Transverse colon (tissue), 4 donors: ENCODE measurements around the gene OAF. TPM values are rescaled to one million over a fixed set of nuclear protein-coding genes. Genes with fewer than 3 reads are reported as not detected.

Experiments used
- DNase-seq: peaks from one replicate; pipeline ENCODE4 v3.0.0-alpha.2; 2019
- H3K27ac ChIP-seq, 4 donors: fragments of 200-600 bp; sonication (generic); 2 replicates each; pipeline ENCODE4 v1.5.1; 2016 to 2018; ENCODE audit warnings: inconsistent platforms in 4 of 4
- H3K27me3 ChIP-seq: fragments of 200-600 bp; sonication (generic); 2 replicates; pipeline ENCODE4 v1.5.1; 2017; ENCODE audit warnings: inconsistent platforms
- H3K36me3 ChIP-seq, 4 donors: fragments of 200-600 bp; sonication (generic); 2 replicates each; pipeline ENCODE4 v1.5.1; 2017 to 2019; ENCODE audit warnings: inconsistent platforms in 4 of 4
- H3K4me1 ChIP-seq, 4 donors: fragments of 200-600 bp; sonication (generic); 2 replicates each; pipeline ENCODE4 v1.5.1; 2017 to 2020; ENCODE audit warnings: inconsistent platforms in 4 of 4
- H3K4me3 ChIP-seq, 4 donors: fragments of 200-600 bp; sonication (generic); 1 replicate in 1 of 4; 2 replicates in 3 of 4; pipeline versions ENCODE4 v1.5.1 to v1.6.1; 2017 to 2019; ENCODE audit warnings: inconsistent platforms in 4 of 4
- H3K9me3 ChIP-seq, 2 donors: fragments of 200-600 bp; sonication (generic); 2 replicates each; pipeline ENCODE4 v1.5.1; 2017 to 2019; ENCODE audit warnings: inconsistent platforms in 2 of 2
- EP300 ChIP-seq: sonication (generic); formaldehyde crosslinking; IDR thresholded peaks from one replicate; pipeline ENCODE4 v1.6.1; 2017; ENCODE audit warnings: antibody characterized with exemption, low read depth
- POLR2A ChIP-seq: fragments of 450-650 bp; IDR thresholded peaks from one replicate; pipeline ENCODE4 v1.6.1; 2016; ENCODE audit warnings: antibody characterized with exemption, mild to moderate bottlenecking, moderate library complexity
- POLR2AphosphoS5 ChIP-seq, 3 donors: sonication (generic); formaldehyde crosslinking; IDR thresholded peaks; one replicate each; pipeline ENCODE4 v1.6.1; 2016; ENCODE audit warnings: antibody characterized with exemption in 3 of 3
- WGBS, 2 donors: methylation state at CpG; one replicate each; pipeline ENCODE4 v1.1.5; 2018; ENCODE audit warnings: low coverage in 1 of 2; 5-methylcytosine and 5-hydroxymethylcytosine counted together
- in situ Hi-C, 4 donors: fragments of 200-750 bp; cut with MboI; loops; one replicate each; pipeline versions ENCODE4 v1.15.0 to v1.15.1; 2017; ENCODE audit warnings: low sequenced_read_pairs in 3 of 4, low pct_ligation_motif_present in 1 of 4, low pct_unique_long_range_greater_than_20kb in 1 of 4
- intact Hi-C: fragments of 100-400 bp; cut with DNase I; formaldehyde crosslinking; loops from one replicate; pipeline ENCODE4 v1.15.1; 2023; ENCODE audit warnings: low total_unique reads
- total RNA-seq, 4 donors: library from RNA; depleted of rRNA; stranded (reverse); fragments of >200 nt; gene quantifications; one replicate each; pipeline ENCODE4 v1.1.0, GENCODE V29; 2016
- TF ChIP-seq, protein P1 (sequence below), 5 experiments: fragments of 200-600 bp in 3 of 5; fragments of 450-650 bp in 2 of 5; sonication (generic) in 3 of 5; IDR thresholded peaks; 1 replicate in 2 of 5; 2 replicates in 3 of 5; pipeline ENCODE4 v1.5.1; 2016 to 2017; ENCODE audit warnings: antibody characterized with exemption in 5 of 5, inconsistent platforms in 3 of 5, mild to moderate bottlenecking in 2 of 5, moderate library complexity in 1 of 5

OAF gene
- total RNA-seq, 4 donors from 2014 or later = 78.8 to 553 (median 287) TPM

DNA sequence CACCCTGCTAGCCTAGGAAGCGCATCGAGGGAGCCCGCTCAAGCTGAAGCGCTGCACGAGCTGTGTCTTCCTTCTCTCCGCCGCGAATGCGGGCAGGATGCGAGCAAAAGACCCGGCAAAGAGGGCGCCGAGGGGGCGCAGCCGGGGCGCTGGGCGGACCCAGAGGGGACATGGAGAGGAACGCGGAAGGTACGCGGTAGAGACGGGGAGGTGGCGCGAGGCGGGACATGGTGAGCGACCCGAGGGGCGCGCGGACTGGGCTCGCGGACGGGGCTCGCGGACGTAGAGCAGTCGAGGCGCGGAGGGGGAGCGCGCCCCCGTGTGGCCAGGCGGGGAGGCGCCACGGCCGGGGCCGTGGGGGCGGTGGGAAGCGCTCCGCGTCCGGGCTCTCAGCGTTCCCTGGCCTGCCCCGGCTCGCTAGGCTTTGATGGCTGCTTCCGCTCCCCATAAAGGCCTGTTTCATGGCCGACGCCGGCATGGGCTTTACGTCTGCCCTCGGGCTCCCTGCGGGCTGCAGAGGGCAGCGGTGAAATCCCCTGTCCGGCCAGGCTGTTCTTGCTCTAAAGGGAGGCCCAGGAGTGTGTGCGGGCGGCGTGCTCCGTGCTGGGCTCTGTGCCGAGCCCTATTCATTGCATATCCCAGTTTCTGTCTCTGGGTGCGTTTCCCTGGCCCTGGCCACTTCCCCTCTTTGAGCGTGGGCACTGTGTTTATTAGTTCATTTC, 41.7 kb upstream of the OAF start:
- DNase-seq = peak; percentile 70
- TF ChIP-seq, protein P1, sequence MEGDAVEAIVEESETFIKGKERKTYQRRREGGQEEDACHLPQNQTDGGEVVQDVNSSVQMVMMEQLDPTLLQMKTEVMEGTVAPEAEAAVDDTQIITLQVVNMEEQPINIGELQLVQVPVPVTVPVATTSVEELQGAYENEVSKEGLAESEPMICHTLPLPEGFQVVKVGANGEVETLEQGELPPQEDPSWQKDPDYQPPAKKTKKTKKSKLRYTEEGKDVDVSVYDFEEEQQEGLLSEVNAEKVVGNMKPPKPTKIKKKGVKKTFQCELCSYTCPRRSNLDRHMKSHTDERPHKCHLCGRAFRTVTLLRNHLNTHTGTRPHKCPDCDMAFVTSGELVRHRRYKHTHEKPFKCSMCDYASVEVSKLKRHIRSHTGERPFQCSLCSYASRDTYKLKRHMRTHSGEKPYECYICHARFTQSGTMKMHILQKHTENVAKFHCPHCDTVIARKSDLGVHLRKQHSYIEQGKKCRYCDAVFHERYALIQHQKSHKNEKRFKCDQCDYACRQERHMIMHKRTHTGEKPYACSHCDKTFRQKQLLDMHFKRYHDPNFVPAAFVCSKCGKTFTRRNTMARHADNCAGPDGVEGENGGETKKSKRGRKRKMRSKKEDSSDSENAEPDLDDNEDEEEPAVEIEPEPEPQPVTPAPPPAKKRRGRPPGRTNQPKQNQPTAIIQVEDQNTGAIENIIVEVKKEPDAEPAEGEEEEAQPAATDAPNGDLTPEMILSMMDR (IDR thresholded peaks at IDR 0.05) = peak; percentile 51 to 99 (median 90)
- TF ChIP-seq POLR2AphosphoS5 (IDR thresholded peaks at IDR 0.05) (peak in 1 of 3 donors; percentile 17), EP300 (no peak), POLR2A (peak; percentile 16)
- Histone ChIP-seq H3K4me1 (peaks cover 6 to 22% (median 17%) of the 10 kb centered on the region in 4 donors), H3K4me3 (peak overlapping the region; percentile 35 to 58 (median 44)), H3K27ac (peak overlapping the region in 2 of 4 donors; percentile 26 to 30), H3K27me3 (peaks cover 57% of the 10 kb centered on the region), H3K9me3 (no peaks in the 10 kb centered on the region), H3K36me3 (no peaks in the 10 kb centered on the region)
- in situ Hi-C loops (no loop called here), intact Hi-C loops (no loop called here)
- WGBS, 2 donors = 2% methylated on average over 60 of the region's 71 CpGs; no CpG with 5 or more reads in 1 of the 2 donors

DNA sequence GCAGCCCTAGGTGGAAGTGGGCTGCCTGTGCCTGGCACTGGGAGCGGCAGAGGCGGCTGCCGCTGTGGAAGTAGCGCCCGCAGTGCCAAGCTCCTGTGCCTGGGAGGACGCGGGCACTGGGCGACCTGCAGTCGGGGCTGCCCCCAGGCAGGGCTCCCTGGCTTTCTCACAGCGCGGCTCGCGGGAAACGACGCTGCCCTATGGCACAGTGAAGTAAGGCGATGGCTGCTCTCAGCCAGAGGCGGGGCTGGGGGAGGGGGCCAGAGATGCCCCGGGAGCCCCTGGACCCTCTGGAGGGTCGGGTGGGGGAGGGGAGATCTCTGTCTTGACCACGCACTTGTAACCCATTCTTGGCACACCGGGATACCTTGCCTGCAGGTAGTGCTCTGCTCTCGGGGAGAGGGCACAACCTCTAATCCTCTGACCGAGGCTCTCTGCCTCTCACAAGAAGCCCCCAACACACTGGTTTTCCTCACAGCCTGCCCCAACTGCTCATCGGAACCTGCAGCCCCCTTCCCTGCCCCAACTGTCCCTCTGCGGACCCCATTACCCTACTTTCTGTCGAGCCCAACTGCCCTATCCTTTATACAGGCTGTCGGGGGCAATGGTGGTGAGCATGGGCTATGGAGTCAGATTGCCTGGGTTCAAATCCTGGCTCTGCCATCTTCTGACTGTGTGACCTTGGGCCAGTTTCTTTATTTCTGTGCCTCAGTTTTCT, 40.7 kb upstream of the OAF start:
- H3K9me3 ChIP-seq = no peaks in the 10 kb centered on the region
- TF ChIP-seq POLR2A (no peak), EP300 (no peak)
- WGBS, 2 donors = 60% methylated on average over 22 of the region's 27 CpGs; no CpG with 5 or more reads in 1 of the 2 donors
- no peak overlapping the region for H3K4me3 ChIP-seq
- intact Hi-C loops = loop anchor here (5.0 kb wide), 1 partner anchor 132 kb away; no protein-coding TSS in a partner anchor
- peaks cover 52% of the 10 kb centered on the region for H3K27me3 ChIP-seq
- H3K27ac ChIP-seq = no peak overlapping the region
- in situ Hi-C loops = loop anchor here (5.0 to 10.0 kb wide), 5 partner anchors 55 to 132 kb away; no protein-coding TSS in a partner anchor
- no peaks in the 10 kb centered on the region for H3K36me3 ChIP-seq
- peaks cover 6 to 22% (median 17%) of the 10 kb centered on the region in 4 donors for H3K4me1 ChIP-seq
- DNase-seq = no peak

DNA sequence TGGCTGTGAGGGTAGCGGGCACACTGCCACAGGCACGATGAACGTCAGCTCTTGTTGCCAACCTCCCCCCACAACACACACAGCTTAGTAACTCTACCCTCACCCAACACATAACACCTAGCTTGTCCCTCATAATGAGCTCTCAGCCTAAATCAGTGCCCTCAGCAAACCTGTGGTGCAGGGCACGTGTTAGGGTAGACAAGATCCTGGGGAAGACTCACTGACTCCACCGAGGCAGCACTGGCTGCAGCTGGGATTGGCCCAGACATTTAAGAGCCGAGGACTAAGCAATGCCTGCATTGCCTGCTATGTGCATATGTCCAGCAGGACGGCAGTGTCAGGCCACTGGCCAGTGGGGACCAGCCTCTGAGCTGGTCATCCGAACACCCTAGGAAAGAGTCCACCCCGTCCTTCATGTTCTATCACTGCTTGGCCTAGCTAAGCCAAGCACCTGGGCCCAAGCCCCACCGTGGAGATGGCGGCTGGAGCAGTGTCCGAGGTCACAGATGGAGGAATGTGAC, 40.0 kb upstream of the OAF start:
- H3K27me3 ChIP-seq = peaks cover 45% of the 10 kb centered on the region
- H3K36me3 ChIP-seq = no peaks in the 10 kb centered on the region
- no peak overlapping the region for H3K27ac ChIP-seq
- H3K4me1 ChIP-seq = peaks cover 6 to 22% (median 17%) of the 10 kb centered on the region in 4 donors
- H3K9me3 ChIP-seq = no peaks in the 10 kb centered on the region
- 89% methylated on average over 12 of the region's 12 CpGs; no CpG with 5 or more reads in 1 of the 2 donors for WGBS, 2 donors
- no peak overlapping the region for H3K4me3 ChIP-seq
- no peak for TF ChIP-seq POLR2A
- no peak for TF ChIP-seq POLR2AphosphoS5 (IDR thresholded peaks at IDR 0.05)
- TF ChIP-seq EP300 = no peak
- TF ChIP-seq, protein P1 (IDR thresholded peaks at IDR 0.05) = no peak
- intact Hi-C loops = loop anchor here (5.0 kb wide), 1 partner anchor 132 kb away; no protein-coding TSS in a partner anchor
- in situ Hi-C loops = loop anchor here (5.0 to 10.0 kb wide), 5 partner anchors 54 to 132 kb away; no protein-coding TSS in a partner anchor
- no peak for DNase-seq

DNA sequence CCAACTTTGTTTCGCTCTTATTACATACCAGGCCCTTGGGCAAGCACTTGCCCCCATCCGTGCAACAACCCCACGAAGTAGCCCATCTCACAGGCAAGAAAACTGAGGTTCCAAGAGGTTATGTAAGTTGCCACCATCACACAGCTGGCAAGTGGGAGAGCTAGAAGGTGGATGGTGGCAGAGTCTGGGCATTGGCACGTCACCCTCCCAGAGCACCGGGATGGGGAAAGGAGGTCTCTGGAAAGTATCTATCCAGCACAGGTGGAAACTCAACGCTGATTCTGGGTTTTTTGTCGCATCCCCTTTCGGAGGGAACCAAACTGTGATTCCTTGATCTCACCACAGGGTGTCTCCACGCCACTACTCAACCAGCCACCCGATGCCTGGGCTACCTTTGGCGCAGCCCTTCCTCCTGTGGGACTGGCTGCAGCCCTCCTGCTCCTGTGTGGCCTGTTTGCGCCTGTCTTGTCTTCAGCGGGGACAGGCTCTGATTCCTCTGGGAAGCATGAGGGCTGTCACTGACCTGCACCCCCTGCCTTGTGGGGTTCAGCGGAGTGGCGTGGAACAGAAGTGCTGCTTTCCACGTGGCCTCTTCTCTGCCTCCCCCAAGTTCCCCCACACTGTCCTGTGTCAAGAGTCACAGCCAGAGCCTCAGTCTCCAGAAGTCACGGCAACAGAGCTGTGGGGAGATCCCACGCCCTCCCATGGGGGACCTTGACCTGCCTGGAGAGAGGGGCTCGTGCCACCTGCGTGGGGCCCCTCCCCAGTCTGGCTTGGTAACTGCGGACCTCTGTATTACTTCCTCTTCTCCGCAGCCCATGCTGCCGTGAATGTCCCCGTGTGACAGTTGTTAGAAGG, 38.5 kb upstream of the OAF start:
- no peak overlapping the region for H3K27ac ChIP-seq
- in situ Hi-C loops (loop anchor here (5.0 to 10.0 kb wide), 5 partner anchors 53 to 130 kb away; no protein-coding TSS in a partner anchor), intact Hi-C loops (loop anchor here (2.0 to 5.0 kb wide), 2 partner anchors 59 to 130 kb away; no protein-coding TSS in a partner anchor)
- no peaks in the 10 kb centered on the region for H3K9me3 ChIP-seq
- H3K27me3 ChIP-seq = peaks cover 30% of the 10 kb centered on the region
- TF ChIP-seq, protein P1 (IDR thresholded peaks at IDR 0.05) = peak; percentile 78 to 92 (median 83)
- TF ChIP-seq POLR2A (no peak), EP300 (no peak), POLR2AphosphoS5 (IDR thresholded peaks at IDR 0.05) (no peak)
- peaks cover 6 to 22% (median 17%) of the 10 kb centered on the region in 4 donors for H3K4me1 ChIP-seq
- DNase-seq = peak; percentile 73
- H3K4me3 ChIP-seq = no peak overlapping the region
- 28 to 30% methylated on average over 2 to 24 of the region's 24 CpGs for WGBS, 2 donors
- no peaks in the 10 kb centered on the region for H3K36me3 ChIP-seq
